IPS-11a (cell line): ENCODE results near the gene PLEKHA5.
"Not testable (repeated sequence)": the region's sequence is repeated elsewhere in the genome, so short reads cannot be mapped to it uniquely, and the experiment has no call there.

Source experiments
- H3K4me3 ChIP-seq: one replicate; pipeline ENCODE4 v1.5.1; 2013; ENCODE audit warnings: low read depth, low read length, control low read depth

PLEKHA5 gene

DNA sequence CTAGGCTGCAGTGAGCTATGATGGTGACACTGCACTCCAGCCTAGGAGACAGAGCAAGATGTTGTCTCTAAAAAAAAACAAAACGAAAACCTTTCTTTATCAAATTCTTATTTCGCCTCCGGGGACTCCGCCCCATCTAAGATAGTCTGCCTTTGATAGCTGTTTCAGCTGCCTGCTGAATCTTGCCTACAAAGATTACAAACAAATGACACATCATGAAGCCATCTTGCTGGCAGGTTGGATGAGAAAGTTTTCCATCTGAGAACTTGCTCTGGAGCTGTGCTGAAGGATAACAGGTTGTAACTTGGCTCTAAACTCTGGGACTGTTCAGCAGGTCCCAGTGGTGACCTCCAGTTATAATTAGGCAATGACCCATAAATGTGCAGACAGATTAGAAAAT is 268.0 kb downstream of the PLEKHA5 start:
- H3K4me3 ChIP-seq, result no peak overlapping the region

GRCh38 chr12:19398376-19399363 is 269.1 kb downstream of the PLEKHA5 start:
- no peak overlapping the region for H3K4me3 ChIP-seq

DNA sequence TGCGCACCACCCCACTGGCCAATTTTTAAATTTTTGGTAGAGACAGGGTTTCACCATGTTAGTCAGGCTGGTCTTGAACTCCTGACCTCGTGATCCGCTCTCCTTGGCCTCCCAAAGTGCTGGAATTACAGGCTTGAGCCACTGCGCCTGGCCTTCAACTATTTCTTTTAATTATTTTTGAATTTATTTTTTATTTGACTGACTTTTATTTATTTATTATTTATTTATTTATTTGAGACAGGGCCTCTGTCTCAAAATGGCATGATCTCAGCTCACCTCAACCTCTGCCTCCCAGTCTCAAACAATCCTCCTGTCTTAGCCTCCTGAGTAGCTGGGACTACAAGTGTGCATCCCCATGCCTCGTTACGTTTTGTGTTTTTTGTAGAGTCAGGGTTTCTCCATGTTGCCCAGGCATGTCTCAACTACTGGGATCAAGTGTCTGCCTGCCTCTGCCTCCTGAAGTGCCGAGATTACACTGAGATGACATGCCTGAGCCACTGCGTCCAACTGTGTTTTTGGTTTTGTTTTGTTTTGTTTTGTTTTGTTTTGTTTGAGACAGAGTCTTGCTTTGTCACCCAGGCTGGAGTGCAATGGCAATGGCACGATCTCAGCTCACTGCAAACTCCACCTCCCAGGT is 271.2 kb downstream of the PLEKHA5 start:
- not testable (repeated sequence) for H3K4me3 ChIP-seq

GRCh38 chr12:19402211-19402610 is 272.7 kb downstream of the PLEKHA5 start:
- no peak overlapping the region for H3K4me3 ChIP-seq

DNA sequence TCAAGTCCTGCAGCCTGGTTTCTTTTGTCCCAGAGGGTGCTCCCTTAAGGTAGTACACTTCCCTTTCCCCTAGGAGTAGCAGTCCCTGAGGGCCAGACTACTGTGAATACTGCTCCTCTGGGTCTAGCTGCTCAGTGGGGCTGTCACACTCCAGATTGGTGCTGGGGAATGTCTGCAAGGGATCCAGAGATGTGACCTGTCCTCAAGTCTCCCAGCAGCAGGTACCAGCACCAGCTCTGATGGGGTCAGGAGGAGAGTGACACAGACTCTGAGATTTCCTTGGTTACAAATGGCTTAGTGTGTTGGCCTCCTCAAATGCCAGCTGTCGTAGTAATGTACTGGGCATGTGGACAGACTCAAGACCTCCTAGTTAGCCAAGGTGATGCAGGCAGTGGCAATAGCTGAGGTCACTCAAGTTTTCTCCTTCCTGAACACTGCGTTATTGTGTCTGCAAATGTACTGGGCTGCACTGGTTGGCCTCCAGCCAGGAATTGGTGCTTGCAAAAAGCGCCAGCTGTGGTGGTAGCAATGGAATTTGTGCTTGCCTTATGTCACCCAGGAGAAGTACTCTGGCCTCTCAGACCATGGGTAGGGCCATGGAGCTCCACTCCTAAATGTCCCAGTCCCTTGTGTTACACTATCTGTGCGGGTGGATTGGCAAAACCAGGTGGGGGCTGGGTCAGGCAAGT is 273.4 kb downstream of the PLEKHA5 start:
- no peak overlapping the region for H3K4me3 ChIP-seq

DNA sequence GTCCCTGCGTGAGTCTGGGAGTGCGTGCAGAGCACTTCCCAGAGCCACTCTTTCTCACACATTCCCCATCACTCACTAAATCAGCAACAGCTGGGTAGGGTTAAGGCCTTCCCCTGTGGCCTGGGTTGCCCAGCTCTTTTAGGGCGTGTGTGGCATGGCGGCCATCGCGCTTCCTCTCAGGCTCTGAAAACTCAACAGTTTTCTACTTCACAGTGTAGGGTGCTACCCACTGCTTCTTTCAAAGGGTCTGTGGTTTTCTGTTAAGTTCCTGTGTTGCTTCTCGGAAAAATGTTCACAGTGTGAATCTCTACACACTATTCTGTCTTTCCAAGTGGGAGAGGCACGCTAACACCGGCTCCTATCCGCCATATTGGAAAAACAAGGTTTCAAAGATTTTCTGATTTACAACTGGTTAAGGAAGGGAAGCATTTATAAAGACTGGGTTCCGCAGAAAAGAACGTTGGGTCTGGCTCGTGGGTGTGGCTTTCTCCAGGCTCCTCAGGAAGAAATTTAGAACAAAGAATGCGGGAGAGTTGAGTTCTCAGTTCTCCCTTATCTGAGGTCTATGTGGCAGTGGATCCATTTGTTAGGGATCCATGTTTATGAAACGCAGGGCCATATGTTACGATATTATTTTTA is 274.8 kb downstream of the PLEKHA5 start:
- no peak overlapping the region for H3K4me3 ChIP-seq

DNA sequence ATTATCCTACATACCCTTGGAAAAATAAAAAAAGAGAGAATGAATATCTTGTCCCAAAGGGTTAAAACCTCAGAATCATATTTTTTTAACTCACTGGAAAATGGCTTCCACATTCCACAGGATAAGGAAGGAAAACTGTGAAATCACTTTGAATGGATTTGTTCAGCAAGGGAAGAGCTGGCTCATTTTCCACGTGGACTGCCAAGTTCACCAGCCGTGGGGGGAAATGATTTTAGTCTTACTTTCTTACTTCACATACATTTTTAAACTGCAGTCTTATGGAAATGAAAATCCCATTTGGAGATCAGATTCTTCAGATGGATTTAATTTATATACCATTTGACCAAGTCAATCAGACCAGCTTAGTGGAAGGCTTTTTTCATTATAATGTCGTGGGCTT is 279.8 kb downstream of the PLEKHA5 start:
- H3K4me3 ChIP-seq, result no peak overlapping the region

DNA sequence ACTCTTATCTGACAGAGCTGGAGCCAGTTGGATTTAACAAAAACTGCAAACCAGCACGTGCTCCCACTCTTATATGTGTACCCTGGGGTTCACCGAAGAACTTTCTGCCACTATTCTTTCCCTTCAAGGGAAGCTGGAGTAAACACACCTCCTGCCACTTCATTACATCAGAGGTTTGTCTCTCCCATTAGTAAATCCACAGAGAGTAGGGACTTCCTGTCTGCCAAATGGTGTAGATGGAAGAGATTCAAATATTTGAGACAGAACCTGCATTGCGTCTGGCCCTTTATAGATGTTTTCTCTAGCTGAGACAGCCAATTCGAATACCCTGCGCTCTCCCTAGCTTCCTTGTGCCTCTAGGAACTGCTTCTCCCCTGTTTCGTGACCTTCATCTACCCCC is 280.7 kb downstream of the PLEKHA5 start:
- no peak overlapping the region for H3K4me3 ChIP-seq

DNA sequence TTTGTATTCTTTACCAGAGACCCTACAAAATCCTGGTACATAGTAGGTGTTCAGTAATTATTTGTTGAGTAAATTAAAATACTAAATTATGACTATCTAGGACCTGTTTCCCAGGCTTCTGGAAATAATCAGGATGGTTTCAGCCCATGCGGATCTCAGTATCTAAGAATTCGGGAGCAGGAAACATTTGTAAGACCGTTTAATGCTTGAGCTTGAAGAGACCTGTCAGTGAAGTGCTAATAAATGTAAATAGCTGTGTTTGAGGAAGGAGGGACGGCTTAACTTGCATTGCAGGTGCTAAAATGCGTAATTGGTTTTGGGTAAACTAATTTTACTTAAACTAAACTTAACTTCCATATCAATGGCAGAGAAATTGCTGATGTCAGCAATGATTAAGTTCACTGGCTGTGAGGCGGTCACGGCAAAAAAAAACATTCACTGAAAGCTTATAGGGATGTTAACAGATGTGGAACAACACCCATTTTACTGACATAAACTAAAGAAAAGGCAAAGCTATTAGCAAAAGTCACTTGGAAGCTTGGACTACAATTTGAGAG is 281.2 kb downstream of the PLEKHA5 start:
- H3K4me3 ChIP-seq, result no peak overlapping the region

- no peak overlapping the region for H3K4me3 ChIP-seq
These were observed 282.0 kb downstream of the PLEKHA5 start for GRCh38 chr12:19411234-19412204.

GRCh38 chr12:19412844-19413243 is 283.3 kb downstream of the PLEKHA5 start:
- no peak overlapping the region for H3K4me3 ChIP-seq

GRCh38 chr12:19413582-19413981 is 284.0 kb downstream of the PLEKHA5 start:
- H3K4me3 ChIP-seq, result not testable (repeated sequence)

GRCh38 chr12:19415563-19415962 is 286.0 kb downstream of the PLEKHA5 start:
- no peak overlapping the region for H3K4me3 ChIP-seq

GRCh38 chr12:19419086-19419485 is 289.6 kb downstream of the PLEKHA5 start:
- no peak overlapping the region for H3K4me3 ChIP-seq

DNA sequence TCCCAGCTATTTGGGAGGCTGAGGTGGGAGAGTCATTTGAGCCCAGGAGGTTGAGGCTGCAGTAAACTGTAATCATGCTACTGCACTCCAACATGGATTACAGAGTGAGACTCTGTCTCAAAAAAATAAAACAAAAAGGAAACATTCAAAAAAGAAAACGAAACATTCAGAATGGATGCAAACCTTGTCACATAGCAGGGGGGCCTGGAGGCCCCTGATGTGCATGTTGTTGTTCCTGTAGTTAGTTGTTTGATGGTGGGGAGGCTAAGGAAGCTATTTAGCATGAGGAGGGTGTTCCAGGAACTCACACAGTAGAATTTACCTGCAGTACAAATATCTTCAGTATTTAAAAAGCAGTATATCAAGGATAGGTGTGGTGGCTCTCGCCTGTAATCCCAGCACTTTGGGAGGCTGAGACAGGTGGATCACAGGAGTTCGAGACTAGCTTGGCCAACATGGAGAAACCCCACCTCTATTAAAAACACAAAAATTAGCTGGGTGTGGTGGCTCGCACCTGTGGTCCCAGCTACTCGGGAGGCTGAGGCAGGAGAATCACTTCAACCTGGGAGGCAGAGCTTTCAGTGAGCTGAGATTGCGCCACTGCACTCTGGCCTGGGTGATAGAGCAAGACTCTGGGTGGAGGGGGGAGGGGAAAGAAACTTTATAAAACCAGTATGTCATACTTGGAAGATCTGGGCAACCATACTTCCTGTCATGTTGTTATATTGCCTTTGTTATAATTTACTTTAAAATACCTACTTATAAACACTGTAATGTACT is 292.2 kb downstream of the PLEKHA5 start:
- H3K4me3 ChIP-seq, result no peak overlapping the region

DNA sequence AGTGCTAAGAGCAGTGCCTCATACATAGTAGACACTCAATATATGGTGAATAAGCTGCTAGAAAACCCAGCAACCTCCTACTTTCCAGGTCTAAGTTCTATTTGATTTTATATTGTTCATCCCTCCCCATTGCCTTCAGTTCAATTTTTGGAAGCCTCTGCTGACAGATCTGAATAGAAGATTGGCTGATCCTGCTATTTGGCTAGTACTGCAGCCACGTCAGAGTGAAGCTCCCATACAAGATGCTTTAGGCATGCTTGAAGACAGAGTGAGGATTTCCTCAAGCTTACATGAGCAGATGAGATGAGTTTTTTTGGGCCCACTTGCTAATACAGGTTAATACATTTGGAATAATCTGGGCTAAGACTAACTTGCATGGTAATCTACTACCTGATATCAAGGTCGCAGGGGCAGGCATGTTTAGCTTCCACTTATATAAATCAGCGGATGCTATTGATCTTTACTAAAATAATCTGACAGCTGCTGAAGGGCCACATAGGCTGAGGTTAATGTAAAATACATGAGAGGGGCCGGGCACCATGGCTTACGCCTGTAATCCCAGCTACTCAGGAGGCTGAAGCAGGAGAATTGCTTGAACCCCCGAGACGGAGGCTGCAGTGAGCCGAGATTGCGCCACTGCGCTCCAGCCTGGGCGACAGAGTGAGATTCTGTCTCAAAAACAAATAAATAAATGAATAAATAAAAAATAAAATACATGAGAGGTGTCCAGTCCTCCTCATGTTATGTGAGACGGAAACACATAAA is 293.8 kb downstream of the PLEKHA5 start:
- H3K4me3 ChIP-seq, result no peak overlapping the region
